Activated naive CD8-positive, alpha-beta T cell treated with anti-CD3 and anti-CD28 coated beads, Interleukin-2, amount 10 ng/mL, durations not matched to agents 7 days and 5 days (primary cell): ENCODE results near the gene THADA. TPM values are rescaled to one million over a fixed set of nuclear protein-coding genes. Genes with fewer than 3 reads are reported as not detected.

Source experiments
- ATAC-seq: fragments of 150-1000 bp; cut with Tn5 transposase; one replicate; pipeline ENCODE4 v1.10.0; 2021; ENCODE audit warnings: low read depth, moderate library complexity
- POLR2A ChIA-PET: fragments of 350-600 bp; sonication (Branson Sonifier 250); formaldehyde crosslinking; loops from one replicate; lab custom pipeline; 2021; ENCODE audit warnings: antibody characterized with exemption; lab: Charles Lee
- DNase-seq: peaks from one replicate; pipeline ENCODE4 v3.0.0; 2021
- H3K27ac Mint-ChIP-seq: one replicate; pipeline ENCODE4 v1.8.0; 2022; ENCODE audit warnings: mild to moderate bottlenecking, mixed read lengths
- H3K27me3 Mint-ChIP-seq: one replicate; pipeline ENCODE4 v1.8.0; 2022; ENCODE audit warnings: mild to moderate bottlenecking, moderate library complexity, mixed read lengths
- H3K36me3 Mint-ChIP-seq: one replicate; pipeline ENCODE4 v1.8.0; 2021; ENCODE audit warnings: mild to moderate bottlenecking, mixed read lengths
- H3K4me1 Mint-ChIP-seq: one replicate; pipeline ENCODE4 v1.8.0; 2021; ENCODE audit warnings: mixed read lengths
- H3K4me3 Mint-ChIP-seq: one replicate; pipeline ENCODE4 v1.8.0; 2022; ENCODE audit warnings: mild to moderate bottlenecking, moderate library complexity, mixed read lengths
- H3K9me3 Mint-ChIP-seq: one replicate; pipeline ENCODE4 v1.8.0; 2021; ENCODE audit warnings: mixed read lengths
- total RNA-seq, 2 experiments: library from RNA; stranded (reverse); gene quantifications; one replicate each; pipeline ENCODE4 v1.2.3, GENCODE V29; 2021

Gene THADA
- total RNA-seq, 2 experiments from 2014 or later: 30.5 to 30.8 TPM

- Mint-ChIP-seq H3K27me3 (no peaks in the 10 kb centered on the region), H3K36me3 (peaks cover 21% of the 10 kb centered on the region), H3K4me3 (no peak overlapping the region), H3K9me3 (no peaks in the 10 kb centered on the region), H3K4me1 (peaks cover 6% of the 10 kb centered on the region), H3K27ac (no peak overlapping the region)
- DNase-seq (no peak), ATAC-seq (no peak)
- POLR2A ChIA-PET: no interaction called here
Observed at GRCh38 chr2:43329637-43330036, 266.2 kb downstream of the THADA start.

GRCh38 chr2:43328832-43329231 is 267.0 kb downstream of the THADA start:
- H3K27me3 Mint-ChIP-seq: no peaks in the 10 kb centered on the region
- ATAC-seq (no peak), DNase-seq (no peak)
- peaks cover 6% of the 10 kb centered on the region for H3K4me1 Mint-ChIP-seq
- H3K27ac Mint-ChIP-seq: no peak overlapping the region
- POLR2A ChIA-PET: no interaction called here
- peaks cover 22% of the 10 kb centered on the region for H3K36me3 Mint-ChIP-seq
- H3K4me3 Mint-ChIP-seq: no peak overlapping the region
- no peaks in the 10 kb centered on the region for H3K9me3 Mint-ChIP-seq

- Mint-ChIP-seq H3K27me3 (no peaks in the 10 kb centered on the region), H3K4me3 (no peak overlapping the region), H3K27ac (no peak overlapping the region), H3K36me3 (peaks cover 25% of the 10 kb centered on the region), H3K4me1 (peaks cover 6% of the 10 kb centered on the region), H3K9me3 (no peaks in the 10 kb centered on the region)
- POLR2A ChIA-PET: no interaction called here
- ATAC-seq: no peak
- DNase-seq: no peak
Observed at GRCh38 chr2:43328133-43328532, 267.7 kb downstream of the THADA start.

GRCh38 chr2:43327119-43327518 is 268.7 kb downstream of the THADA start:
- peak overlapping the region; percentile 22 for H3K27ac Mint-ChIP-seq
- H3K27me3 Mint-ChIP-seq: no peaks in the 10 kb centered on the region
- no peak for ATAC-seq
- H3K4me1 Mint-ChIP-seq: peaks cover 6% of the 10 kb centered on the region
- POLR2A ChIA-PET: no interaction called here
- no peak overlapping the region for H3K4me3 Mint-ChIP-seq
- no peaks in the 10 kb centered on the region for H3K9me3 Mint-ChIP-seq
- DNase-seq: no peak
- peaks cover 22% of the 10 kb centered on the region for H3K36me3 Mint-ChIP-seq

GRCh38 chr2:43326101-43326825 is 269.6 kb downstream of the THADA start:
- Mint-ChIP-seq H3K36me3 (peaks cover 19% of the 10 kb centered on the region), H3K27ac (peak overlapping the region; percentile 37), H3K4me1 (peaks cover 6% of the 10 kb centered on the region), H3K4me3 (no peak overlapping the region), H3K27me3 (no peaks in the 10 kb centered on the region), H3K9me3 (no peaks in the 10 kb centered on the region)
- DNase-seq (no peak), ATAC-seq (no peak)
- POLR2A ChIA-PET: no interaction called here

GRCh38 chr2:43325107-43325811 is 270.6 kb downstream of the THADA start:
- Mint-ChIP-seq H3K4me1 (peaks cover 6% of the 10 kb centered on the region), H3K27ac (no peak overlapping the region), H3K36me3 (peaks cover 25% of the 10 kb centered on the region), H3K27me3 (no peaks in the 10 kb centered on the region), H3K9me3 (no peaks in the 10 kb centered on the region), H3K4me3 (no peak overlapping the region)
- POLR2A ChIA-PET: no interaction called here
- no peak for DNase-seq
- ATAC-seq: no peak

GRCh38 chr2:43324259-43325106 is 271.4 kb downstream of the THADA start:
- Mint-ChIP-seq H3K4me3 (no peak overlapping the region), H3K27me3 (no peaks in the 10 kb centered on the region), H3K9me3 (no peaks in the 10 kb centered on the region), H3K36me3 (peaks cover 25% of the 10 kb centered on the region), H3K27ac (no peak overlapping the region), H3K4me1 (peaks cover 6% of the 10 kb centered on the region)
- POLR2A ChIA-PET: no interaction called here
- ATAC-seq: no peak
- no peak for DNase-seq

GRCh38 chr2:43323857-43324256 is 272.0 kb downstream of the THADA start:
- POLR2A ChIA-PET: no interaction called here
- H3K27ac Mint-ChIP-seq: no peak overlapping the region

GRCh38 chr2:43321446-43321845 is 274.4 kb downstream of the THADA start:
- H3K36me3 Mint-ChIP-seq: peaks cover 21% of the 10 kb centered on the region
- no peak for ATAC-seq
- DNase-seq: no peak
- no peak overlapping the region for H3K27ac Mint-ChIP-seq
- no peaks in the 10 kb centered on the region for H3K27me3 Mint-ChIP-seq
- POLR2A ChIA-PET: no interaction called here
- H3K4me1 Mint-ChIP-seq: peaks cover 7% of the 10 kb centered on the region
- H3K4me3 Mint-ChIP-seq: no peak overlapping the region
- no peaks in the 10 kb centered on the region for H3K9me3 Mint-ChIP-seq

More at GRCh38 chr2:43323857-43324256, 272.0 kb downstream of the THADA start:
- DNase-seq (no peak), ATAC-seq (no peak)
- Mint-ChIP-seq H3K4me1 (peaks cover 8% of the 10 kb centered on the region), H3K9me3 (no peaks in the 10 kb centered on the region), H3K4me3 (no peak overlapping the region), H3K36me3 (peaks cover 28% of the 10 kb centered on the region), H3K27me3 (no peaks in the 10 kb centered on the region)

- Mint-ChIP-seq H3K27me3 (no peaks in the 10 kb centered on the region), H3K36me3 (peaks cover 23% of the 10 kb centered on the region), H3K4me1 (peaks cover 15% of the 10 kb centered on the region), H3K27ac (no peak overlapping the region), H3K4me3 (no peak overlapping the region), H3K9me3 (no peaks in the 10 kb centered on the region)
- DNase-seq (no peak), ATAC-seq (no peak)
- POLR2A ChIA-PET: no interaction called here
Observed at GRCh38 chr2:43319541-43319940, 276.3 kb downstream of the THADA start.

- Mint-ChIP-seq H3K9me3 (no peaks in the 10 kb centered on the region), H3K27me3 (no peaks in the 10 kb centered on the region), H3K36me3 (peaks cover 21% of the 10 kb centered on the region), H3K4me1 (peaks cover 17% of the 10 kb centered on the region), H3K27ac (no peak overlapping the region), H3K4me3 (no peak overlapping the region)
- no peak for ATAC-seq
- POLR2A ChIA-PET: no interaction called here
- no peak for DNase-seq
Observed at GRCh38 chr2:43318791-43319190, 277.0 kb downstream of the THADA start.

- H3K27ac Mint-ChIP-seq: no peak overlapping the region
- POLR2A ChIA-PET: no interaction called here
- peaks cover 18% of the 10 kb centered on the region for H3K36me3 Mint-ChIP-seq
- no peaks in the 10 kb centered on the region for H3K9me3 Mint-ChIP-seq
- no peaks in the 10 kb centered on the region for H3K27me3 Mint-ChIP-seq
- no peak overlapping the region for H3K4me3 Mint-ChIP-seq
- H3K4me1 Mint-ChIP-seq: peaks cover 17% of the 10 kb centered on the region
- ATAC-seq: no peak
- DNase-seq: no peak
Observed at GRCh38 chr2:43317680-43318079, 278.2 kb downstream of the THADA start.

GRCh38 chr2:43317194-43317593 is 278.6 kb downstream of the THADA start:
- H3K27me3 Mint-ChIP-seq: no peaks in the 10 kb centered on the region
- no peaks in the 10 kb centered on the region for H3K9me3 Mint-ChIP-seq
- no peak overlapping the region for H3K4me3 Mint-ChIP-seq
- ATAC-seq (no peak), DNase-seq (no peak)
- POLR2A ChIA-PET: no interaction called here
- H3K4me1 Mint-ChIP-seq: peaks cover 17% of the 10 kb centered on the region
- H3K27ac Mint-ChIP-seq: no peak overlapping the region
- peaks cover 18% of the 10 kb centered on the region for H3K36me3 Mint-ChIP-seq
